A673 (cell line): ENCODE data around the gene FTHL17.

Experiments
- CTCF ChIP-seq: fragments of 300-800, 200-600 bp; sonication (generic); conservative IDR thresholded peaks from 2 replicates; pipeline ENCODE4 v1.5.1; 2017; ENCODE audit warnings: low read depth, mild to moderate bottlenecking, antibody characterized with exemption, low read length, moderate library complexity, mixed read lengths
- EZH2 ChIP-seq: fragments of 200-600 bp; sonication (generic); IDR thresholded peaks from 2 replicates; pipeline ENCODE4 v1.6.1; 2017; ENCODE audit warnings: borderline replicate concordance, low read depth, mild to moderate bottlenecking, mixed read lengths, antibody characterized with exemption, low read length; ENCODE audit not compliant: poor library complexity, severe bottlenecking

- TF ChIP-seq CTCF (no peak), EZH2 (no peak)
These were observed 20.0 kb upstream of the FTHL17 start for GRCh38 chrX:31091819-31092218.
